NK-92 treated with Interleukin-12 subunit alpha and Interleukin-12 subunit beta, amount 100 ng/mL, for 24 hours (cell line): Measurements from ENCODE around the gene RINT1.
"Not testable (repeated sequence)": the region's sequence is repeated elsewhere in the genome, so short reads cannot be mapped to it uniquely, and the experiment has no call there.

Experiments
- DNase-seq: peaks from one replicate; lab custom pipeline; 2025; lab: John Stamatoyannopoulos, UW

Gene RINT1

DNA sequence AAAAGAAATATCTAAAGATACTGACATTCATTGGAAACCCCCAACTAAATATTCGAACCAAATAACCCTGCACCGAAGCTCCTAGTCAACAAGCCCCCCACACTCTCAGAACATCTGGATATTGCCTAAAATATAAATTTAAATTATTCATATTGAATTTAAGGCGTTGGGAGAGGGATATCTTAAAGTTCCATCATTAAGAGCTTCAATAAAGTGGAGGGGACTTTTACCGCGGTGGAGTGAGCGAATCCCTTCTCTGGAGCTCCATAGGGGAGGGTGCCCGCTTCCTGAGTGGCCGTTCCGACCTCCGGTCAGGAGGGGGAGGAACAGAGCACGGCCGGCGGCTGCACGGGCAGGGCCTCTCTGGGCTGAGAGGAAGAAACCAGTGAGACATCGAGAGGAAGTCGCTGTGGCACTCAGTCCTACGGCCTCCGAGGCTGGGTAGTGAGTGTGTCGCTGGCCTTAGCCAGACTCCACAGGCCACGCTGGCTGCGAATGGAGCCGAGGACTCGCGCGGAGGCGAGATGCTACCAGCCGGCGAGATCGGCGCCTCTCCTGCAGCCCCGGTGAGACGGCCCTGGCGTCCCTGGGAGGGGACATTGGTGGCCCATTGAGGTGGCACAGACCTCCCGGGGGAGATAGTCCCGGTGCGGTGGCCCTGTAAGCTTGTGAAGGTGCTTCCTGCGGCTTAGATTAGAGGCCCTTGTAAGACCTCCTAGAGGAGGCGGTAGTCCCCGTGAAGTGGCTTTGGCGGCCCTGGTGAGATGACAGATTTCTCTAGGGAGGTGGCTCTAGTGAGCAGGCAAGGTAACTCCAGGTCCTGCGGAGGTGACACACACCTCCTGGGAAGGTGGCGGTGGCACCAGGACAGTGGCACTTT is at the start of gene RINT1:
Gene RINT1, plus strand, starts transcription at position 410 of the 880 bp plus-strand sequence. Its CDS starts 115 bp downstream, at position 525.
- DNase-seq: peak; percentile 87

DNA sequence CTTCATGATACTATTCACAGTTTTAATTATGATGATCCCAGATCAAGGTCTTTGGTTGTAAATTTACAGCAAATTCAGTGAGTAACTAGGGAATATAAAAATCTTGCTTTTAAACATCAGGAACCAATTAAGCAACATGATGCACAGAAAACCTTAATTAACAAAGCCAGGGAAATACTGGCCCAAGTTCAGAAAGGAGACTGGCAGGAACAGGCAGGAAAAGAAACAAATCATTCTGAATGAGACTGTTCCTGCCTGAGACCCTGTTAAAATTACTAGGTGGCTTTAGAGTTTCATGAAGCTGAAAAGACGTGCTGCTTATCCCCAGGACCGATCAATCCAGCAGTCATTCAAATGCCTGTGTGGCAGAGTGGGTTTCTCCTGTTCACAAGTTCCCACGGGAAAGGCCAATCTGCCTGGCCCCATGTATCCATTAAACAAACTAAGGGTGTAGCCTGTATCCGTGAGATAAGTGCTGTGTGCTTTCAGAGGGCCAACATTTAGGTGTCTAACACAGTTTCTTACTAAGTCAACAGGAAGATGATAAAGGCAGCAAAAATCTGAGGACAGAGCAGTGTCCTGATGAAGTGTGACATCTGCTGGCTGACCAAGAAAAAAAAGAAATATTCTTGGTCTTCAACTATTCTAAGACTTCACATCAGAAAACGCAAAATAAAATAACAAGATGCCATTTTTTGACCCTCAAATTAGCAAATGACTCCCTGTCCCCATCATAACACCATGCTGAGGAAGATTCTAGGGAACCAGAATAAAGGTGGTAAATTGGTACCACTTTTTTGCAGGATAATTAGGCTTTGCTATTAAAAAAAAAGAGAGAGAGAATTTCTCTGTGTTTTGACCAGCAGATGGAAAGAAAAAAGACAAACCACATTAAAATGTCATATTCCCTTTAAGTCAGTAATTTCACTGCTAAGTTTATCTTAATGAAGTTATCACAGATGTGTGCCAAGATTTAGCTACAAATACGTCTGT is 44.1 kb upstream of the RINT1 start:
- no peak for DNase-seq

DNA sequence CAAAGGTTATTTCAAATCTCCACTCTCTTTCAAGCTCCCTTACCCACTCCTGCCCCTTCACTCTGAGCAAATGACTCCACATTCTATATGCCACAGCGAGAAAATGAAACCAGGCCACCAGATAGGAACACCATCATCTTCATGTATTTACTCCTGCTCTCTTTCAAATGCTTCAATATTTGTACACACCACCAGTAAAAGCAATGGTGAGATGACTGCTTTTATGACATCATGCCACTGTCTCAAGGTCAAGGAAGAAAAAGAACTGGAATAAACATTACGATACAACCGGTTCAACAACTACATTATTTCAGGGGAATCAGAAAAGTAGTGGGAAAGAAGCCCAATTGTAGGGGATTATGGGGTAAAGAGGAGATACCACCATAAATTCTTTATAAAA is 42.6 kb upstream of the RINT1 start:
- DNase-seq: no peak

DNA sequence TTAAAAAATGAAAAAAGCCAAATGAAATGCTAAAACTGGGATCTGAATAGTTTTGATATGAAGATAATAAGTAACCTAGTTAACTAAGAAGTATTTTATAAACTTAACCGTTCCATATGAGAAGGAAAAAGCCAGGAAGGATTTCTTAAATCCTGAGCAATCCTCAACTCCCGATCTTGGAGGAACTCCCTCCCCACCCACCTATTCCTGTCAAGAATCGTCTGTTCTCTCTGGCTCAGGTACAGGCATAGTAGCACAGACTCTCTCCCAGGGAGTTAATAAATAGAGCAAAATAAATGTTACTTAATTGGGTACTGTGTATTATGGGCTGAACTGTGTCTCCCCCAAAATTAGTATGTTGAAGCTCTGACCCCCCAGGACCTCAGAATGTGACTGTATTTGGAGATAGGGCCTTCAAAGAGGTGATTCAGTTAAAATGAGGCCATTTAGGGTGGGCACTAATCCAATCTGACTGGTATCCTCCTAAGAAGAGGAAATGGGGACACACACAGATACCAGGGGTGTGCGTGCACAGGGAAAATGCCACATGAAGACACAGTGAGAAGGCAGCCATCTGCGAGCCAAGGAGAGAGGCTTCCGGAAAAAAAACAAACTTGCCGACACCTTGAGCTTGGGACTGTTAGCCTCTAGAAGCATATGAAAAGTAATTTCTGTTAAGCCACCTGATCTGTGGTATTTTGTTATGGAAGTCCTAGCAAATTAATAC is 38.6 kb upstream of the RINT1 start:
- no peak for DNase-seq

DNA sequence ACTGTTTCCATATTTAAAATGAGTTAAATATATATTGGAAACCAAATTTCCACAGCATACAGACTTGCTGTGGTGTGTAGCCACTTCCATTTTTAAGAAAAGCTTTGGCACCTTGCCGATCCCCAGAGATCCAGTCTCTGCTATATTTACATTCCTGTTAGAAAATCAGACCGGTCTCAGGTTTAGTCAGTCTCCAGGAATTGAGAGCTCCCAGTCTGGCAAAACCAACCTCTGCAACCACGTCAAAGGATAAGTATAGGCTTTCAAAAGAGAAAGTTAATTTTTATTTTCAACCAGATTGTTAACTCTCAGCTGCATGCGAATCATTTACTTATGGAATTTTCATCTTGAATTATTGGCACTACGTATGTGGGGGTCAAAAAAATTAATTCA is 38.1 kb upstream of the RINT1 start:
- no peak for DNase-seq

DNA sequence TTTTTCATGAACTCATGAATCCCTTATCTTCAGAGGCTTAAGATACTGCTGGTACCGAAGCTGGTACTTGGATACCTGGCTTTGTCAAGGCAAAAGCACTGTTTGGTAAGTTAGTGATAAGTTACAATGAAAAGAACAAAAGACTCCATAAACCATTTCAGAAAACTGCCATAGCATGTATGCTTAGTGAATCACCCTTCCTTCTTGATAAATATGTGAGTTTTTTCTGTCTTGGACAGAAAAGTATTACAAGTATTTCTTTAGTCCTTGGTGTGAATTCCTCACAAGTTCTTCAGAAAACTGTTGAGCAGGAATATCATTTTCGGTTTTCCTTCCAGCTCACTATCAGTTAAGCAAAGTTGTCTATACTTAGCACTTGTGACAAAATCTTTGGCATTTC is 35.5 kb upstream of the RINT1 start:
- no peak for DNase-seq

DNA sequence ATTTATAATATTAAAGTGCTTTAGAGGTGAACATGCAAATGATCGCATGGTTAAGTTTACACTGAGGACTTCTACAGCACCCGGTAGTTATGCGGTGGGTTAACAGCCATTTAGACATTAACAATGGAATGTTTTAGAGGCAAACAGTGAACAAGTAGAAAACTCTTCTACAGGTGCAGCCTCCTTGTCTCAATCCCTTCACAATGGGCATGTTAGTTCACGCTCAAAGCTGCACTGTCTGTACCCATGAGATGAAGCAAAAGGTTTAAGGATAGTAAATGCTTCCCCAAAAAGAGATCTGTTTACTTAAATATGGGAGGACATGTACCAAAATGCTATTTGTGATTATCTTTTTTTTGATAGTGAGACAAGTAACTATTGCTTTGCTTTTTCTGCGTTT is 35.0 kb upstream of the RINT1 start:
- DNase-seq: no peak

DNA sequence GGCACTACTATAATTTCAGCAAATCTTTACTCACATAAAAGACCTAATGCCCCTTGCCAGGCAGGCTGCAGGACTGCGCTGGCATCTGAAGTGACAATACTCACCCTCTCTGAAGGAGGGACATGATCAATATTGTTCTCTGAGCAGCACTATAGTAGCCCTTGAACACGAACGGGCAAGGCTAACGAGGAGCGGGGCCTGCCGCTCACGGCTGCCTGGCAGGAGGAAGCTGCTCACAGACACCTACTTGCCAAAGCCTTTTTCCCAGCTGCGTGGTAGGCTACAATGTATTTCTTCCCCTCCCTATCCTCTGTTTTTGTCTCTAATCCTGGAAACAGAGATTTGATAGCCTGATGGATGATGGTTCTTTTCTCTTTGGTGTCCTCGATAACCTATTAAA is 29.8 kb upstream of the RINT1 start:
- no peak for DNase-seq

DNA sequence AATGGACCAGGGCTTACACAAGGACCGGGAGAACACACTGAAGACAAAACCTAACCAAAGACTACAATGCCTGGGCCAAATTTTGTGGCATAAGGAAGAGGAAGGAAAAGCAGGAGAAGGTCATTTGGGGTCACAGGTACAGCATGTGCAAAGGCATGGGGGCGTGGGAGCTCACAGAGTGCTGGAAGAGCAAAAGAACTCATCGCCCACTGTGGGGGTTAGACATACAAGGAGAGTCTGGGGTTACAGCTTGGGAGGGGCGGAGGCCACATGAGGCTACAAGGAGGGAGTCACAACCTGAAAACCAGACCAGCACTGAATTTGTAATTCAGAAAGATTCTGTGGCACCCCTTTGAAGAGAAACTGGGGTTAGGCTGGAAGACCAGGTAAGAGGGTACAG is 19.6 kb upstream of the RINT1 start:
- no peak for DNase-seq

DNA sequence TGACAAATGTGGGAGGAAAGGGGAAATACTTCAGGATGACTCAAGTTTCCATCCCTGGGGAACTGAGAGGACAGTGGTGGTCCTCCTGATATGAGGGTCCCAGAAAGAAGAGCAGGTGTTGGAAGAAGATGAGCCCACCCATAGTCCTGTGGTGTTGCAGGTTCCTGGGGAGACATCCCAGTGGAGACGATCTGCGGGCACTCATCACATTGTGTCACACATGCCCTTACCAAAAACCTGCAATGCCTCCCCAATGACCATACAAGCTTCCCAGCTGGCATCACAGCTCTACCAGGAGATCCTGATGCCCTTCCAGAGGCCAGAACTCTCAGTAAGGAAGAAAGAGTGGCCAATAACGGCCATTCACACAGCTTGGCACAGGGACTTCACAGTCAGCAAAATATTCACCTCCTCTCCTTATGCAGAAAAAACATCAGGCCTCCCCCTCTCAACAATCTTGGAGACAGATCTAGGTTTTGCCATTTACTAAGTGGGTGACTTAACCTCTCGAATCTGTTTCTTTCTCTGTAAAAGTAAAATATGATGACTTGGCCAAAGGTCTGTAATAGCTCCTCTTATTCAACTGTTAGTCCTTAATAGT is 19.0 kb upstream of the RINT1 start:
- DNase-seq: no peak

DNA sequence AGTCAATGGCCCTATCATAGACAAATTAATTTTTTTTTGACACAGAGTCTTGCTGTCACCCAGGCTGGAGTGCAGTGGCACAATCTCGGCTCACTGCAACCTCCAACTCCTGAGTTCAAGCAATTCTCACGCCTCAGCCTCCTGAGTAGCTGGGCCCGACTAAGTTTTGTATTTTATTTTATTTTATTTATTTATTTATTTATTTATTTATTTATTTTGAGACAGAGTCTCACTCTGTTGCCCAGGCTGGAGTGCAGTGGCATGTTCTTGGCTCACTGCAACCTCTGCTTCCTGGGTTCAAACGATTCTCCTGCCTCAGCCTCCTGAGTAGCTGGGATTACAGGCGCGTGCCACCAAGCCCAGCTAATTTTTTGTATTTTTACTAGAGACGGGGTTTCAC is 16.4 kb upstream of the RINT1 start:
- DNase-seq: not testable (repeated sequence)

DNA sequence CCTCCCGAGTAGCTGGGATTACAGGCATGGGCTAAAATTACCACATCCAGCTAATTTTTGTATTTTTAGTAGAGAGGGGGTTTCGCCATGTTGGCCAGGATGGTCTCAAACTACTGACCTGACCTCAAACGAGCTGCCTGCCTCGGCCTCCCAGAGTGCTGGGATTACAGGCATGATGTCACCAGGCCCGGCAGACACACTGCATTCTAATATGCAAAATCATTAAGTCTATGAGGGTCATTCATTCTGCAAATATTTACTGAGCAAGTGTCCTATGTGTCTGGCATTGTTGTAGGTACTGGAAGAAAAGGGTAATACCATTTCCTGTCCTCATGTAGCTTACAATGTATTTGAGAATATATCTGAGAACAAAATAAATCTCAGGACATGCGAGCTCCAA is 12.6 kb upstream of the RINT1 start:
- DNase-seq: no peak

DNA sequence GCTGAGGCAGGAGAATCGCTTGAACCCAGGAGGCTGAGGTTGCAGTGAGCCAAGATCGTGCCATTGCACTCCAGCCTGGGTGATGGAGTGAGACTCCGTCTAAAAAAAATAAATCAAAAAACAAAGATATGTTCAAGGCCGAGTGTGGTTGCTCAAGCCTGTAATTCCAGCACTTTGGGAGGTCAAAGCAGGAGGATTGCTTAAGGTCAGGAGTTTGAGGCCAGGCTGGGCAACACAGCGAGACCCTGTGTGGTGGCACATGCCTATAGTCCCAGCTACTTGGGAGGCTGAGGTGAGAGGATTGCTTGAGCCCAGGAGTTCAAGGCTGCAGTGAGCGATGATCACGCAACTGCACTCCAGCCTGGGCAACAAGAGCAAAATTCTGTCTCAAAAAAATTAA is 11.4 kb upstream of the RINT1 start:
- DNase-seq: not testable (repeated sequence)

DNA sequence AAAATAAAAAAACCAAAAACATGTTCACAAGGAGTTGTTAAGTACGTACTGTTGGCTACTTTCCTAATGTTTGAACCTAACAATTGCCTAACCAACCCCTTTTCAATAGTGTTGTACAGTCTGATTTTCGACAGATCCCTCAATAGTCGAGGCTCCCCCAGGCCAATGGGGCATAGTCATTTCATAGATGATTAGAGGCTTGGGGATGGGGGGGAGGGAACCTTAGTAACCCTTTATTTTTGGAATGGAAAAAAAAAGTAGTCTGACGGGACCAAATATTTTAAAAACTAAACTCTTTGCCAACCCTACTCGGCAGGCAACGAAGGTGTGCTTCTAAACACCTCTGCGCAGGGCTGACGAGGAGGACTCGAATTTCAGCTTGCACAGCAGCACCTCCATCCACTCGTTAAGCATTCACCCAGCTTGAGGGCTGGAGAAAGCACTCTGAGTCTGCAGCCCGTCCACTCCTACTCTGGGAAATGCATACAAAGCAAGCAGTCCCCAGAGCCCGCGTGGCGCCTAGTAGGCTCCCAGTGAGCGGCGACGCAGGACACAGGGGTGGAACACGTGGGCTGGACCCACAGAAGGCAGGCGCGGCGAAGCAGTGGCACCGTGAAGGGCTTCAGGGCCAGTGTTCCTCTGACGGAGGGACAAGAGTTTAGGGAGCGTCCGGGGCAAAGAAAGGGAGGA is 10.8 kb upstream of the RINT1 start:
- DNase-seq: no peak

DNA sequence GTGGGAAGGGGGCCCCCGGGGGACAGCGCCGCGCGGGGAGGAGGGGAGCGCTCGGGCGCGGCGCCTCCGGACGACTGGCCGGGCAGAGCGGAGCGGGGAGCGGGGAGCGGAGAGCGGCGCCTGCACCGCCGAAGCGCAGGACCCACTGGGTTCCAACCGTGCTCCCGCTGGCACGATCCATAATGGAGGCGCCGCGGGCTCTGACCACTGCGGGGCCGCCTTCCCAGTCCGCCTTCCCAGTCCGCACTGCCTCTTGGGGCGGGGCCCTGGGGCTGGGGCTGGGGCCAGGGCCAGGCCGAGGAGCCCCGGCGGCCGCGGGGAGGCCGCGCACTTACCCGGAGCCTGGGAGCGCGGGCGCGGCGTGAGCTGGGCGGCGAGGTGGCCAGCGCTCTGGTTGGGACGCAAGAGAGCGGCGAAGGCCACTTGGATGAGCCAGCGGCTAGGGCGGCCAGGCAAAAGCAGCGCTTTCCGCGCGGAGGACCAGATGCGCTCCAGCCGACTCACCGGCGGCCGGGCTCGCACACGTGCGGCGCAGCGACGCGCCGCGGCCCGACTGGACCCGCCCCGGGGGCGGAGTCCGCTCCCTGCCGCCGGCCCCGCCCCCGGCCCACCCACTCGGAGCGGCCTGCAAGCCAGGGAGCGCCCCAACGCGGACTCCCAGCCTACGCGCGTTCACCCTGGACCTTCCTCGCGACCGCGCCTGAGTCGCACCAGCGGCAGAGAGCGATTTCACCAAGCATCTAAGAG is 10.1 kb upstream of the RINT1 start, which contains the start of gene PUS7:
Gene PUS7, minus strand, starts transcription at position 555 of the 747 bp plus-strand sequence. CDS start 13,759 bp downstream, outside the sequence.
- peak; percentile 84 for DNase-seq

DNA sequence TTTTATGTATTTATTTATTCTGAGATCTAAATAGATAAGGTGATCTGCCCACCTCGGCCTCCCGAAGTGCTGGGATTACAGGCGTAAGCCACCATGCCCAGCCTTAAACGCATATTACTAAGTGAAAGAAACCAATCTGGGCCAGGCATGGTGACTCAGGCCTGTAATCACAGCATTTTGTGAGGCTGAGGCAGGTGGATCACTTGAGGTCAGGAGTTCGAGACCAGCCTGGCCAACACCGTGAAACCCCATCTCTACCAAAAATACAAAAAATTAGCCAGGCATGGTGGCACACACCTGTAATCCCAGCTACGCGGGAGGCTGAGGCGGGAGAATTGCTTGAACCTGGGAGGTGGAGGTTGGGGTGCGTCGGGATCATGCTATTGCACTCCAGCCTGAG is 7.6 kb upstream of the RINT1 start:
- not testable (repeated sequence) for DNase-seq

DNA sequence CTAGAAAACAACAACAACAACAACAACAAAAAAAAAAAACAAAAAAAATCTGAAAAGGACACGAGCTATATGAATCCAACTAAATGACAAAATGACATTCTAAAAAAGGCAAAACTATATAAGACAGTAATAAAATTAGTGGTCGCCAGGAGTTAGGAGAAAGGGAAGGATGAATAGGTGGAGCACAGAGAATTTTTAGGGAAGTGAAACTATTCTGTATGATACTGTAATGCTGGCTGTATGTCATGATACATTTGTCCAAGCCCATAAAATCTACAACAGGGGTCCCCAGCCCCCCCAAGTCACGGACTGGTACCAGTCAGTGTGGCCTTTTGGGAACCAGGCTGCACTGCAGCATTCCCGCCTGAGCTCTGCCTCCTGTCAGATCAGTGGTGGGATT is 7.2 kb upstream of the RINT1 start:
- no peak for DNase-seq

DNA sequence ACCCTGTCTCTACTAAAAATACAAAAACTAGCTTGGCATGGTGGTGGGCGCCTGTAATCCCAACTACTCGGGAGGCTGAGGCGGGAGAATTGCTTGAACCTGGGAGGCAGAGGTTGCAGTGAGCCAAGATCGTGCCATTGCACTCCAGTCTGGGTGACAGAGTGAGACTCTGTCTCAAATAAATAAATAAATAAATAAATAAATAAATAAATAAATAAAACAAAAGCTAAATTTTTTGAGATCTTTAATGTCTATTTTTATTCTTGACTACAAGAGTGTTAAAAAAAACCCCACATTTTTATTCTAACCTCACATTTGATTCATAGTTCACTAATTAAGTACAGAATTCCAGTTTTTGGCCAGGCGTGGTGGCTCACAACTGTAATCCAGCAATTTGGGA is 4.3 kb upstream of the RINT1 start:
- not testable (repeated sequence) for DNase-seq

DNA sequence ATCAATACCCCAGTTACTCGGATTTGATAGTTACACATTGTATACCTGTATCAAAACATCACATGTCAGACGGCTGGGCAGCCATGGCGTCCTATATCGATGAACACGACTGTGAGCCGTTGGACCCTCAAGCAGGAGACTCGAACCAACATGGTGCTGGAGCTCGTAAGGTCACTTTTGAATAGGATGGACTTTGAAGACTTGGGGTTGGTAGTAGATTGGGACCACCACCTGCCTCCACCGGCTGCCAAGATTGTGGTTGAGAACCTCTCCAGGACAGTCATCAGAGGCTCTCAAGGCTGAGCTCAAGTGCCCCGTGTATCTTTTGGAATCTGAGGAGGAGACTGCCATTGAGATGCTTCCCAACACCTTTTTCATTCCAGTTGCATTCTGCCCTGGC is 1.9 kb upstream of the RINT1 start:
- no peak for DNase-seq

DNA sequence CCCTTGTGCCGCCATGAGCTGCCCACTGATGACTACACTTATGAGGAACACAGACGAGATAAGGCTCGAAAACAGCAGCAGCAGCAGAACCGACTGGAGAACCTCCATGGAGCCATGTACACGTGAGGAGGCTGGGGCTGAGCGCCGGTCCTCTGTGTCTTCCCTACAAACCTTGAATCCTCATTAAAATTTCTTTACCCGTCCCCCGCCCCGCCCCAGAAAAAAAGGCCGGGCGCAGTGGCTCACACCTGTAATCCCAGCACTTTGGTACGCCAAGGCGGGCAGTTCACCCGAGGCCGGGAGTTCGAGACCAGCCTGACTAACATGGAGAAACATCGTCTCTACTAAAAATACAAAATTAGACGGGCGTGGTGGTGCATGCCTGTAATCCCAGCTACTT is 1.5 kb upstream of the RINT1 start:
- DNase-seq: no peak
